Tibial artery (tissue), 4 donors: ENCODE data around the gene HSPBP1.

Experiments
- DNase-seq, 2 donors: peaks; one replicate each; pipeline ENCODE4 v3.0.0-alpha.2; 2019
- H3K27ac ChIP-seq, 2 donors: fragments of 200-600 bp; sonication (generic) in 1 of 2; 1 replicate in 1 of 2; 2 replicates in 1 of 2; pipeline ENCODE4 v1.5.1; 2018 to 2019; ENCODE audit warnings: mild to moderate bottlenecking in 1 of 2
- H3K27me3 ChIP-seq, 2 donors: fragments of 200-600 bp; sonication (generic) in 1 of 2; one replicate each; pipeline versions ENCODE4 v1.5.1 to v1.6.0; 2016 to 2019
- H3K36me3 ChIP-seq, 3 donors: fragments of 200-600 bp; sonication (generic) in 2 of 3; one replicate each; pipeline ENCODE4 v1.5.1; 2016 to 2019; ENCODE audit warnings: mild to moderate bottlenecking in 2 of 3
- H3K4me1 ChIP-seq, 4 donors: fragments of 200-600 bp; sonication (generic) in 2 of 4; 1 replicate in 3 of 4; 2 replicates in 1 of 4; pipeline ENCODE4 v1.5.1; 2016 to 2019
- H3K4me3 ChIP-seq, 2 donors: fragments of 200-600 bp; sonication (generic) in 1 of 2; 1 replicate in 1 of 2; 2 replicates in 1 of 2; pipeline ENCODE4 v1.5.1; 2018 to 2019; ENCODE audit warnings: mild to moderate bottlenecking in 2 of 2
- H3K9me3 ChIP-seq, 3 donors: fragments of 200-600 bp; sonication (generic) in 1 of 3; one replicate each; pipeline ENCODE4 v1.5.1; 2016 to 2019
- intact Hi-C: fragments of 100-400 bp; cut with DNase I; formaldehyde crosslinking; loops from one replicate; pipeline ENCODE4 v1.15.0; 2023; ENCODE audit warnings: low total_unique reads
- TF ChIP-seq, protein P1 (sequence below), 2 experiments: fragments of 200-600 bp in 1 of 2; fragments of 450-650 bp in 1 of 2; IDR thresholded peaks; one replicate each; pipeline ENCODE4 v1.5.1; 2017 to 2019; ENCODE audit warnings: antibody characterized with exemption in 2 of 2, mild to moderate bottlenecking in 1 of 2, moderate library complexity in 1 of 2

HSPBP1 gene

DNA sequence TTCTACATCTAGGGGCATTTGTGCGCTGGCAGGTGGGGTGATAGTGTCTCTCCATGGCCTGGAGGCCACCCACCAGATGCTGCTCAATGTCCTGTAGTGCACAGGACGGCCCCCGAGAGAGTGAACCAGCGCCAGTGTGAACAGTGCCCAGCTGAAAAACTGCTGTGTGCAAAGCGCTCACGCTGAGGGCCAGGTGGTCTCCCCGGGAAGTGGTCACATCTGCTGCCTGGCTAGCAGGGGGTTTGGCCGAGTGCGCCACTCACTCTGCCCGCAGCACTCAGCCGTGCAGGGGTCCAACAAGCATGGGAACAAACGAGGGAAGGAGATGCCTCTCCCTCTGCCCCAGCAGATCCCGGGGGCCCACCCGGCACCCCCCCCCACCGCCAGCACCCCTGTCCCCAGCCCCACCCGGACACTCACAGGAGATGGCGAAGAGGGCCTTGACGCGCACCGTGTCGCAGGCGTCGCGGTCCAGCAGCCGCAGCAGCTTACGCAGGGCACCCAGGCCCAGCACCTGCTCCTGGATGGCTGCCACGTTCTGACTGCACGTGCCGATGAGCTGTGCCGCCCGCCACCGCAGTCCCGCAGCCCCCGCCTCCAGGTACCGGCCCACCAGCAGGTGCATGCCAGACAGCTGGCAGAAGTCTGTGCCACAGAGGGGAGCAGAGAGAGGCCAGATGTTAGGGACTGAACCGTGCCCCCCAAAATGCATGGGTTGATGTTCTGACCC lies 5.8 kb downstream of the HSPBP1 start:
- Histone ChIP-seq H3K27ac (no peak overlapping the region), H3K36me3 (peaks cover 13 to 87% (median 48%) of the 10 kb centered on the region in 3 donors), H3K4me3 (no peak overlapping the region), H3K9me3 (no peaks in the 10 kb centered on the region), H3K4me1 (peaks cover under 1 to 5% (median 3%) of the 10 kb centered on the region in 4 donors), H3K27me3 (no peaks in the 10 kb centered on the region)
- TF ChIP-seq, protein P1, sequence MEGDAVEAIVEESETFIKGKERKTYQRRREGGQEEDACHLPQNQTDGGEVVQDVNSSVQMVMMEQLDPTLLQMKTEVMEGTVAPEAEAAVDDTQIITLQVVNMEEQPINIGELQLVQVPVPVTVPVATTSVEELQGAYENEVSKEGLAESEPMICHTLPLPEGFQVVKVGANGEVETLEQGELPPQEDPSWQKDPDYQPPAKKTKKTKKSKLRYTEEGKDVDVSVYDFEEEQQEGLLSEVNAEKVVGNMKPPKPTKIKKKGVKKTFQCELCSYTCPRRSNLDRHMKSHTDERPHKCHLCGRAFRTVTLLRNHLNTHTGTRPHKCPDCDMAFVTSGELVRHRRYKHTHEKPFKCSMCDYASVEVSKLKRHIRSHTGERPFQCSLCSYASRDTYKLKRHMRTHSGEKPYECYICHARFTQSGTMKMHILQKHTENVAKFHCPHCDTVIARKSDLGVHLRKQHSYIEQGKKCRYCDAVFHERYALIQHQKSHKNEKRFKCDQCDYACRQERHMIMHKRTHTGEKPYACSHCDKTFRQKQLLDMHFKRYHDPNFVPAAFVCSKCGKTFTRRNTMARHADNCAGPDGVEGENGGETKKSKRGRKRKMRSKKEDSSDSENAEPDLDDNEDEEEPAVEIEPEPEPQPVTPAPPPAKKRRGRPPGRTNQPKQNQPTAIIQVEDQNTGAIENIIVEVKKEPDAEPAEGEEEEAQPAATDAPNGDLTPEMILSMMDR (IDR thresholded peaks at IDR 0.05), result no peak
- DNase-seq, result no peak
- intact Hi-C loops, result no loop called here

DNA sequence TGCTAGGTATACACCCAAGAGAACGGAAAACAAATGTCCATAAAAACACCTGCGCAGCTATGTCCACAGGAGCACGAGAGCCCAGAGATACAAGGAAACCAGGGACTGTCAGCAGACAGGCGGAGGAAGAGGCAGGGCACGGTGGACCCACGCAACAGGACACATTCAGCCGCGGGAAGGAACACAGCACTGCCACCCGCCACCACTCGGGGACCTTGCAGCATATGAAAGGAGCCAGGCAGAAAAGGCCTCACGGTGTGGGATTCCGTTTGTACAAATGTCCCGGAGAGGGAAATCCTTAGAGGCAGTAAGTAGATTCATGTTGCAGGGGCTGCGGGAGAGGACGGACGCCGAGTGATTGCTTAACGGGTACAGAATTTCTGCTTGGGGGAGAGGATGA lies 7.8 kb downstream of the HSPBP1 start:
- H3K4me1 ChIP-seq, result no peaks in the 10 kb centered on the region
- intact Hi-C loops, result no loop called here
- no peak overlapping the region for H3K27ac ChIP-seq
- H3K27me3 ChIP-seq, result no peaks in the 10 kb centered on the region
- H3K4me3 ChIP-seq, result no peak overlapping the region
- no peak for DNase-seq
- H3K9me3 ChIP-seq, result no peaks in the 10 kb centered on the region
- H3K36me3 ChIP-seq, result peaks cover 13 to 80% (median 42%) of the 10 kb centered on the region in 3 donors
- TF ChIP-seq, protein P1 (IDR thresholded peaks at IDR 0.05), result no peak

DNA sequence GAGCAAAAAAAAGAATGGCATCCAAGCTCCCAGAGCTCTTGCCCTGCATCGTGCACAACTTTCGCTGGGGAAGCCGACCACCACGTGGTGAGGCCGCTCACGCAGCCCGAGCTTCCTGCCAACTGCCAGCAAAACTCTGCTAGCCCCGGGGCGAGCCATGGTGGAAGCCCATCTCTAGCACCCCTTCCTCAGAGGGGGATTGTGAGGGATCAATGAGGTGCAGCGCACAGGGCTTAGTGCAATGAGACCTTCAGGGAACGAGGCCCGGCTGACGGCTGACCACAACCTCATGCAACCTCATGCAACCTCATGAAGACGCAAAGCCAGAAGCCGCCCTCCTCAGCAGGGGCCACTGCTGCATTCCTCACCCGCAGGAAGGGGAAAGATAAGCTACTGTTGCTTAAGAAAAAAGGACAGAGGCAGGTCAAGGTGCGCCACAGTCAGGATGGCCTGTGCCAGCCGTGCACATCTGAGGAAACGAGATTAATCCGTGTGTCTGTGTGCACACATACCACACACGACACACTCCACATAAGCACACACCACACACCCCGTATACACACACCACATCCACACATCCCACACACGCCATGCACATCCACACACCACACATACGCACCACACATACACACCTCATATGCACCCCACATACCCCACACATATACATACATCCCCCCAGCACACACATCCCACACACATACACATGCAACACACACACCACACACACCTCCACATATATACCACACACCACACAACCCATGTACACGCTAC lies 9.6 kb downstream of the HSPBP1 start:
- DNase-seq, result peak in 1 of 2 donors; percentile 7
- intact Hi-C loops, result no loop called here
- Histone ChIP-seq H3K9me3 (no peaks in the 10 kb centered on the region), H3K27me3 (no peaks in the 10 kb centered on the region), H3K27ac (no peak overlapping the region), H3K36me3 (peaks cover 17 to 64% (median 42%) of the 10 kb centered on the region in 3 donors), H3K4me1 (no peaks in the 10 kb centered on the region), H3K4me3 (no peak overlapping the region)
- TF ChIP-seq, protein P1 (IDR thresholded peaks at IDR 0.05), result no peak

DNA sequence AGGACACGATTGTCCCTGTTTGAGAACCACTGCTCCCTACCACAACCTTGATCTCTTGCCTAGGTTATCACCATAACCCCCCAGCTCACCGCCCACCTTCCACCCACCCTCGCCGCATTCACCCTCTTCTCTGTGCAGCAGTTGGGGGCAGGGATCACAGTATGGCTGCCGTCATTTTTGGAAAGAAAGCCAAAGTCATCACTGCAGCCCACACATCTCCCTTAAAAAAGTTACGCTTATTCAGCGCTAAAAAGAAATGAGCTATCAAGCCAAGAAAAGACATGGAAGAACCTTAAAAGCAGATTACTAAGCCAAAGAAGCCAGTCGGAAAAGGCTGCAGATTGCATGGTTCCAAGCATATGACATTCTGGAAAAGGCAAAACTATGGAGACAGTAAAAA lies 10.6 kb downstream of the HSPBP1 start:
- Histone ChIP-seq H3K4me3 (no peak overlapping the region), H3K36me3 (peaks cover 16 to 53% (median 35%) of the 10 kb centered on the region in 3 donors), H3K27me3 (no peaks in the 10 kb centered on the region), H3K4me1 (no peaks in the 10 kb centered on the region), H3K9me3 (no peaks in the 10 kb centered on the region), H3K27ac (no peak overlapping the region)
- TF ChIP-seq, protein P1 (IDR thresholded peaks at IDR 0.05), result no peak
- DNase-seq, result no peak
- intact Hi-C loops, result no loop called here

DNA sequence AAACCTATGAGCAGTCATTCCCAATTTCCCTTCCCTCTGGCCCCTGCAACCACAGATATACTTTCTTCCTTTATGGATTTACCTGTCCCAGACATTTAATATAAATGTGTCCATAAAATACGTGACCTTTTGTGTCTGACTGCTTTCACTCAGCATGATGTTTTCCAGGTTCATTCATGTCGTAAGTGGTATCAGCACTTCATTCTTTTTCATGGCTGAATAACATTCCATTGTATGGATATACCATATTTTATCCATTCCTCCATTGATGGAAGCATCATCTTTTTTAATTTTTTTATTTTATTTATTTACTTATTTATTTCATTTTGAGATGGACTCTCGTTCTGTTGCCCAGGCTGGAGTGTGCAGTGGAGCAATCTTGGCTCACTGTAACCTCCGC lies 13.1 kb downstream of the HSPBP1 start:
- no peak for DNase-seq
- Histone ChIP-seq H3K4me3 (no peak overlapping the region), H3K27me3 (no peaks in the 10 kb centered on the region), H3K27ac (no peak overlapping the region), H3K9me3 (no peaks in the 10 kb centered on the region), H3K4me1 (no peaks in the 10 kb centered on the region), H3K36me3 (peaks cover 4 to 36% (median 13%) of the 10 kb centered on the region in 3 donors)
- TF ChIP-seq, protein P1 (IDR thresholded peaks at IDR 0.05), result no peak
- intact Hi-C loops, result no loop called here
